GM19238 (cell line): ENCODE measurements around the gene CD6.

Experiments used
- DNase-seq: peaks from one replicate; pipeline ENCODE4 v3.0.0; 2011; ENCODE audit warnings: low spot score; ENCODE audit not compliant: insufficient read length

CD6 gene

DNA sequence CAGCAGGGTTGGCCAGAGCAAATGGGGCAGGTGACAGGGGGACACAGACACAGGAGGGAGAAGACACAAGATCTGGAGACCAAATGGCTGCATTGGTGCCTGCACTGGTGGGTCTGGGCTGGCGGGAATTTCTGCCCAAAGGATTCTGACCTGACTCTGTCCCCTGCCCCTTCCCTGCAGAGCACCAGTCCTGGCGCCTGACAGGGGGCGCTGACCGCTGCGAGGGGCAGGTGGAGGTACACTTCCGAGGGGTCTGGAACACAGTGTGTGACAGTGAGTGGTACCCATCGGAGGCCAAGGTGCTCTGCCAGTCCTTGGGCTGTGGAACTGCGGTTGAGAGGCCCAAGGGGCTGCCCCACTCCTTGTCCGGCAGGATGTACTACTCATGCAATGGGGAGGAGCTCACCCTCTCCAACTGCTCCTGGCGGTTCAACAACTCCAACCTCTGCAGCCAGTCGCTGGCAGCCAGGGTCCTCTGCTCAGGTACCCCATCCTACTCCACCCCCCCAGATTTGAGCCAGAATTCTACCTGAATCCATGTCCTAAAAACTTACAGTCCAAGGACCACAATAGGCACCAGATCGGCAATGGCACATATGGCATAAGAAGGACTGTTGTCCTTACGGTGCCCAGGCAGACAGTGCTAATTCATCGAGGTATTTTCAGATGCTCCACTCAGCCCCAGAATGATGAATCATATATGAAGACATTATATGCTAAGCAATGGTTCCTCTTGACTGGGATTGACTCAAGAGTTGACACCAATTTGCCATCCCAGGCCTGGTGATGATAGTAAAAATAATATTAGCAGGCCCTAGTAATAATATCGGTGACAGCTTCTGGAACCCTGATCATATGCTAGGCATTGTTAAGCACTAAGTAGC, 38.2 kb downstream of the CD6 start:
- no peak for DNase-seq

- DNase-seq, result no peak
These were observed 39.2 kb downstream of the CD6 start for GRCh38 chr11:61010466-61011228.

- DNase-seq, result no peak
These were observed 39.9 kb downstream of the CD6 start for GRCh38 chr11:61011229-61011870.

DNA sequence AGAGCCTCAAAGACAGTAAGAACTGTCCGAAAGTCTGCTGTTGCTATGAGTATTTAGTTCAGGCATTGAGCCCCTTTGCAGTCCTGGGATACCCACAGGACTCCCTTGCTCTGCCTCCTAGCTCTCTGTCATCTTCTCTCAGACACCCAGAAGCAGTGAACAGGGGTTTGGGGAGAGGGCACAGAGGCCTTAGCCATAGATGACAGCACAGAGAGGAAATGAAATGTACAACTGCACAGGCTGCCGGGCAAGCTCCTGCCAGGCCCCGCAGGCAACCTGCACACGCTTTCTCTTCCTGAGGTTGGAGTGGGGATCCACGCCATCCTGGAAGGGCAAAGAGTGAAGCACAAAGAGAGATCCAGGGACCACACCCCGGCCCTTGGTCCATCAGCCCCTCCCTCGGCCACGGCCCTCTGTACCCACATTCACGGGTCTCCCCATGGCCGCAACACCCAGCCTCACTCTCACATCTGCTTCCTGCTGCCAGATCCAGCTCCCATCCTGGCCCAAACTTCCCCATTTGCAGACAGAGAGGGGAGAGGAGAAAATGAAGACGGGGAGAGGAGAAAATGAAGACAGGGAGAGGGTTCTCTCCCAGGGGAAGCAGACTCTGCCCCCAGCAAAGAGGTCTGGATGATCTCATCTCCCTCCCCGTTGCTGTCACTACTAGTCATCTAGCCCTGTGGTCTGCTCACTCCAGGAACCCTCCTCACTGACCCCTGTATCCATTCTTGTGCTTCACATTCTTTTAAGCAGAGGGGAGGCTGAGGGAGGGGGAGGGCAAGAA, 40.7 kb downstream of the CD6 start:
- no peak for DNase-seq

- no peak for DNase-seq
These were observed 41.3 kb downstream of the CD6 start for GRCh38 chr11:61012737-61013215.

- no peak for DNase-seq
These were observed 46.6 kb downstream of the CD6 start for GRCh38 chr11:61018059-61018458.

DNA sequence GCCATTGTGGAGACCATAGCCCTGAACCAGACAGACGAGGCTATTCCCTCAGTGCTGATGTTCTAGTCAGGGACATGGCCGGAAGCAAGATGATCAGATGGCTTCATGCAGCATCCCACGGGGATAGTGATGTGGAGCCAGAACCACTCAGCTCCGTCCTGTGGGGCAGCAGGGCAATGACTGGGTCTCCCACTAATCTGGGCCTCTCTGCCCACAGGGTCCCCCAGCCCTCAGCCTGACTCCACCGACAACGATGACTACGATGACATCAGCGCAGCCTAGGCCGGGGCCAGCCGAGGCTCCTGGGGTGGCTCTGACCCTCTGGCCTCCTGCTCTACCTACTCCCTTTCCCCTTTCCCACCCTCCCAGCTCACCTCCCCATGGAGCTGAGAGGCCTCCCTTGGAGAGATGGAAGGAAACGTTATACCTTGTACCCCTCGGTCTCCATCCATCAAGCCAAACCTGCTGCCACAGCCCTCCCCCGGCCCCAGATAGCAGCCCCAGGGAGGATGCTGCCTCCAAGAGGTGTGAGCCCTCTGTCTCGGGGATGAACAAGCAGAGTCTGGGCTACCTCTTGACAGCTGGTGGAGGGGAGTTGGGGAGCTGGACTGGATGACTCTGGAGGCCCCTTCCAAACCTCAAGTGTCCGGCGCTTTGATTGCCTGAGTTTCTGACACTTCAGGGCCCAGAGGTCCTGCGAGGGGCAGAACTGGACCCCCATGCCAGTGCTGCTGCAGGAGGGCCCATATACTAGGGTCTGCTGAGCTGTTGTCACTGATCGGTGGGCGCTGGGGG, 47.8 kb downstream of the CD6 start:
- DNase-seq, result no peak

- no peak for DNase-seq
These were observed 48.4 kb downstream of the CD6 start for GRCh38 chr11:61019832-61020405.

DNA sequence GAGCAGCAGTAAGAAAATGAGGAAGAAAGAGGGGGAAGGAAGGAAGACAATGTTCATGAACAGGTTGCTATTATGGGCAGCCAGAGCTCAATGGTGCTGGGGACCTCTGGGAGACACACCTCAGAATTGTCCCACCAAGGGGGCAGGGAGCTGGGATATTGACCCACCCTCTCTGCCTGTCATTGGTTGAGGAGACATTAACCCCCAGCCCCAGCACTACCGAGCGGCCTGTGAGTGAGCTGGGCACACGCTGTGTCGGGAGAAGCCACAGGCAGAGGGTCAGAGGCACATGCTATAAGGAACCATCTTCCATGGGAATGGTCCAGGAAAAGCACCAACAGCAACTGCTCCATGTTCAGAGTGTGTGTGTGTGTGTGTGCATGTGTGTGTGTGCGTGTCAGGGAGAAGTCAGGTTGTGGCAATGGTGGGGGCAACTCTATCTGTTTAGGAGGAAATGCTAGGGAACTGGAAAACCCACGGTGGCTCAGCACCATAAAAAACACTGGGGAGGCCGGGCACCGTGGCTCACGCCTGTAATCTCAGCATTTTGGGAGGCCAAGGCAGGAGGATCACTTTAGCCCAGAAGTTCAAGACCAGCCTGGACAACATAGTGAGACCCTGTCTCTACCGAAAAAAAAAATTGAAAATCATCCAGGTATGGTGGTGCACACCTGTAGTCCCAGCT, 49.2 kb downstream of the CD6 start:
- no peak for DNase-seq

- DNase-seq, result no peak
These were observed 50.3 kb downstream of the CD6 start for GRCh38 chr11:61021661-61022212.

DNA sequence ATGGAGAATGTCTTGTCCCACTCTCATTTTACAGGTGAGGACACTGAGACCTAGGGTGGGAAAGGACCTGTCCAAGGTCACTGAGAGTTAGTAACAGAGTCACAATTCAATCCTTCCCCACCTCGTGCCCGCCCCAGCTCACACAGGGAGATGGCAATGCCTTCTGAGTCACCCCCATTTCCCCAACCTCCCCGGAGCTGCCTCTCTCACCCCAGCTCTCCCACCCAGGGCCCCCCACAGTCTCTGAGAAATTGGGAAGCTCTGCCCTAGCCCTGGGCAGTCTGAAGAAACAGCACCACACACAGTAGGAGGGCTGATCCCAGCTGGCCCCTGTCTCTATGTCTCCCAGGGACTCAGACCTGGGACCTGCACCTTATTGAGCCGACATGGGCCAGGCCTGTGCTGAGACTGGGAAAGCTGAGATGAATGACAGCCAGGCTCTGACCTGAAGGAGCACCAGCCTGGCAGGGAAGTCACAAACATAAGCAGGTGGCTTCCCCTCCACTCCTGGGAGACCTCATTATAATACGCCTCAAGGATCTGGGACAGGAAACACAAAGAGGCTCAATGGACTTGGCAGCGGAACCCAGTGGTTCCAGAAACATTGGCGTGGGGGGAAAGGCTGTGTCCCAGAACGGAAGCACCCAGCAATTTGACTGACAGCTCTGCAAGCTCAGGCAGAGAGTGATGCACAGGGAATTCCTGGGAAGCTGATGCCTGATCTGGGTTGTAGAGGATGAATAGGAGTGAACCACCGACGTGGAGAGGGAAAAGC, 51.0 kb downstream of the CD6 start:
- DNase-seq, result no peak

GRCh38 chr11:61023086-61023965, 51.8 kb downstream of the CD6 start:
- DNase-seq, result no peak

- no peak for DNase-seq
These were observed 52.5 kb downstream of the CD6 start for GRCh38 chr11:61023966-61024295.

DNA sequence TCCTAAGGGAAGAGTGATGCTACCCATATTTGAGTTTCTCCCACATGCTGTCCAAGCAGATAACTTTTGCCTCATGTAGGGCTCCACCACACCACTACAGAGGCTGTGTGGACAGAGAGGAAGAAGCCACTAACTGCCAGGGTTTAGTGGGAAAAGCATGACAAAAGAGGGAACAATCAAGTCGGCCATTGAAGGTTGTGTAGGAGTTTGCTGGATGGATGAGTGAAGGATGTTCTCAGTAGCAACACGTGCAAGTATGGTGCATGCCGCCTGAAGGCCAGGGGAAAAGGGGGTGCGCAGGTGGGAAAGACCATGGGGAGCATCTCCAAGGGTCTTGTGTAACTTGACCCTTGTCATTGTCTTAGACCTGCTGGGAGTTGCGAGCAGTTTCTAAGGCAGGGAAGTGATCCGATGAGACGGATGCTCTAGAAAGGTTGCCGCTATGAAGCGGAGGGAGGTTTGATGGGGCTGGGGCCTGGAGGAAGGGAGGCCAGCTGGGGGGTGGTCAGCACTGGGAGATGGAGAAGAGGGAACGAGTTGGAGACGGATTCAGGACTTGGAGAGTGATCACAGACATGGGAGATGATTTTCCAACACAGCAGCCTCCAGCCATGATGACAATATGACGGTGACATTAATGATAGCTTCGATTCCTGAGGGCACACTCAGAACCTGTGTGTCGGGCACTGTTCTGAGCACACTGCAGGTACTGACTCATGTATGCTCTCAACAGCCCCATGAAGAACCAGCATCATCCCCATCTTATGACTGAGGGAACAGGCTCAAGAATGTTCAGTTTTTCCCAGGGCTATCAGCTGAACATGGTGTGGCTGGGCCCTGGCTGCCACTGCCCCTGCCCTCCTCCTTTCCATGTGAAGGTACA, 53.7 kb downstream of the CD6 start:
- DNase-seq, result no peak

GRCh38 chr11:61025821-61026120, 54.3 kb downstream of the CD6 start:
- no peak for DNase-seq

DNA sequence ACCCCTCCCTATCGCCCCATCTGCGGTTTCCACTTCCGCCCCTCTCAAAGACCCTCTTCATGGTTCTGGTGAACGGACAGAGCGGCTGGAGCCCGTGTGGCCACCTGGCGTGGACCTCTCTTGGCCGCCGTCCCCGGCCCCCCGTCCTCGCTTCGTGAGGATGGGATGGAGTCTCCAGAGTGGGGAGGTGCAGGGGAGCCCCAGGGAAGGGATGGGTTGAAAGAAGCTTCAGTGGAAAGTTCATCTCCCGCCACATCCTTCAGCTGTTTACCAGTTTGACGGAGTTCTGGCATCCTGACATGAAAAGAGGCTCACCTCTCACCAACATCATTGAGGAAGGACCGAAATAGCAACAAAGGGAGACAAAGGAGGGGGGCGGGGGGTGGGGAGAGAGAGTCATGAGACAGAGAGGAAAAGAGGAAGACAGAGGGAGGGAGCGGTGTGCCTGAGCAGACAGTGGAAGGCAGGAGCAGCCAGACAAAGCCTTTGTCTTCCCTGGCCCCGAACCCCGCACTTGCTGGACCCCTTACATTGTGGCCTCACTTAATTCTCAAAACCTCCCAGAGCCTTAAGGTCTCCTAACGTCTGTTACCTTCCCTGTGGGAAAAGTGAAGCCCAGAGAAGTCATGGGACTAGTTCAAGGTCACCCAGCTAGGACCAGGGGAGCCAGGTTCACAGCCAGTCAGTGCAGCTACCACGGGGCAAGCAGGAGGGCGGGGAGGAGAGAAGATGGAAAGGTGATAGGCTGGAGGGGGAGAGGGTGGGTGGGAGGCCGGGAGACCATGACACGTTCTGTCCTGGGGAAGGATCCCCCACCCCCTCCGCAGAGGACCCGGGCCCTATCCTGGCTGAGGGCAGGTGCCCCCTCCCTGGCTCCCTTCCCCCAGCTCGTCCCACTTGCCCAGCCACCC, 54.9 kb downstream of the CD6 start:
- DNase-seq, result no peak
